HepG2 (cell line): ENCODE measurements around the gene CACNA1C.

ENCODE experiments used
- CTCF ChIP-seq: sonication (generic); formaldehyde crosslinking; IDR thresholded peaks from 2 replicates; pipeline ENCODE4 v1.5.0; 2020; ENCODE audit warnings: mild to moderate bottlenecking, missing genetic modification reagents, moderate library complexity
- EZH2 ChIP-seq: conservative IDR thresholded peaks from 2 replicates; pipeline ENCODE4 v1.6.1; 2012; ENCODE audit warnings: mild to moderate bottlenecking, low read depth, low read length, moderate library complexity
- HMG20B ChIP-seq: conservative IDR thresholded peaks from 2 replicates; pipeline ENCODE4 v1.6.1; 2016; ENCODE audit warnings: missing genetic modification reagents, missing compliant biosample characterization
- SP1 ChIP-seq, 2 experiments: fragments of 450-650 bp in 1 of 2; sonication (generic) in 1 of 2; formaldehyde crosslinking in 1 of 2; IDR thresholded peaks; 2 replicates each; pipeline versions ENCODE4 v1.4.0 to v1.6.1; 2016 to 2020; ENCODE audit warnings: missing genetic modification reagents in 1 of 2
- ZFP91 ChIP-seq: sonication (generic); formaldehyde crosslinking; IDR thresholded peaks from 2 replicates; pipeline ENCODE4 v1.9.0; 2022; ENCODE audit warnings: missing genetic modification reagents, mild to moderate bottlenecking, borderline replicate concordance
- ZNF253 ChIP-seq: sonication (generic); formaldehyde crosslinking; IDR thresholded peaks from 2 replicates; pipeline ENCODE4 v1.8.0; 2022; ENCODE audit warnings: mild to moderate bottlenecking, missing genetic modification reagents, borderline replicate concordance

GRCh38 chr12:2194571-2194970 is 141.8 kb downstream of the CACNA1C start:
- TF ChIP-seq CTCF (no peak), ZFP91 (CRISPR knock-in tag) (no peak), HMG20B (no peak), ZNF253 (CRISPR knock-in tag) (no peak), EZH2 (no peak), SP1 (IDR thresholded peaks at IDR 0.05) (no peak), SP1 (CRISPR knock-in tag; IDR thresholded peaks at IDR 0.05) (no peak)
